SIG-M5 treated with dmso at 0.1 percent for 504 hours (cell line): Measurements from ENCODE around the gene KIAA0232.
"Not testable (repeated sequence)": the region's sequence is repeated elsewhere in the genome, so short reads cannot be mapped to it uniquely, and the experiment has no call there.

ENCODE experiments used
- DNase-seq: peaks from one replicate; lab custom pipeline; 2025; ENCODE audit not compliant: unreplicated experiment; lab: John Stamatoyannopoulos, UW

KIAA0232 gene

DNA sequence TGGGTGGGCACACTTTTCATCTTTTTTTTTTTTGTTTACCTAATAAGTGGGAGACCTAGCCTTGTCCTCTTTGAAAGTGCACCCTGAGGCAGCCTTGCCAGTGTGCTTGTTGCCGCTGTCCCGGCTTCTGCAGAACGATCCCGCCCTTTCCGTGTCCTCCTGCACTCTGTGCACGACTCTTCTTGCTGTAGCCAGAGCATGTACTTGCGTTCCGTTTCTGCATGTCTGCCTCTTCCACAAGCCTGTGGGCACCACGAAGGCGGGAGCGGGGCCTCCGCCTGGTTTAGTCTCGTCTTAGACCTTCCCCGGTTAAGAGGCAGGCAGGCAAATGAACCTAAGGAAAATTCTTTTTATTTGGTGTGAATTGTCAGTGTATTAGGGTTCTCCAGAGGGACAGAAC, 94.5 kb downstream of the KIAA0232 start:
- no peak for DNase-seq

GRCh38 chr4:6878451-6879059, 96.0 kb downstream of the KIAA0232 start:
- no peak for DNase-seq

- DNase-seq: no peak
These were observed 98.2 kb downstream of the KIAA0232 start for GRCh38 chr4:6880691-6881090.

- DNase-seq: no peak
These were observed 99.4 kb downstream of the KIAA0232 start for GRCh38 chr4:6881908-6882307.

DNA sequence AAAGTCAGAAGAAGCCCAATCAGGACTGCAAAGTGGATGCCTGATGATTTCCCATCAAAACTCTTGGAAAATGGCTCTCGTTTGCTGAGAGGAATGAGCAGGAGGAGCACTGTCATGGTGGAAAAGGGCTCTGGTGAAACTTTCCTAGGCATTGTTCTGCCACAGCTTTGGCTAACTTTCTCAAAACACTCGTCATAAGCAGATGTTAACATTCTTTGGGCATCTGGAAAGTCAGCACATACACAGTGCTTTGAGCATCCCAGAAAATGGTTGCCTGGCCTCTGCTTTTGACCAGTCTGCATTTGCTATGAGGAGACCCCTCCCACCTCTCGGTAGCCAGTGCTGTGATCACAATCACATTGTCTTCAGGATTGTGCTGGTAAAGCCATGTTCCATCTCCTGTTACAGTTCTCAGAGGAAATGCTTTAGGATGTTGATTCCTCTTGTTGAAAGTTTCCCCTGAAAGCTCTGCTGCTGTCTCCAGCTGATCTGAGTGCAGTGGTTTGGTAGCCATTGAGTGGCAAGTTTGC, 101.9 kb downstream of the KIAA0232 start:
- no peak for DNase-seq

- DNase-seq: peak; percentile 83
These were observed 103.5 kb downstream of the KIAA0232 start for GRCh38 chr4:6885953-6886557.

- DNase-seq: no peak
These were observed 104.4 kb downstream of the KIAA0232 start for GRCh38 chr4:6886886-6887285.

DNA sequence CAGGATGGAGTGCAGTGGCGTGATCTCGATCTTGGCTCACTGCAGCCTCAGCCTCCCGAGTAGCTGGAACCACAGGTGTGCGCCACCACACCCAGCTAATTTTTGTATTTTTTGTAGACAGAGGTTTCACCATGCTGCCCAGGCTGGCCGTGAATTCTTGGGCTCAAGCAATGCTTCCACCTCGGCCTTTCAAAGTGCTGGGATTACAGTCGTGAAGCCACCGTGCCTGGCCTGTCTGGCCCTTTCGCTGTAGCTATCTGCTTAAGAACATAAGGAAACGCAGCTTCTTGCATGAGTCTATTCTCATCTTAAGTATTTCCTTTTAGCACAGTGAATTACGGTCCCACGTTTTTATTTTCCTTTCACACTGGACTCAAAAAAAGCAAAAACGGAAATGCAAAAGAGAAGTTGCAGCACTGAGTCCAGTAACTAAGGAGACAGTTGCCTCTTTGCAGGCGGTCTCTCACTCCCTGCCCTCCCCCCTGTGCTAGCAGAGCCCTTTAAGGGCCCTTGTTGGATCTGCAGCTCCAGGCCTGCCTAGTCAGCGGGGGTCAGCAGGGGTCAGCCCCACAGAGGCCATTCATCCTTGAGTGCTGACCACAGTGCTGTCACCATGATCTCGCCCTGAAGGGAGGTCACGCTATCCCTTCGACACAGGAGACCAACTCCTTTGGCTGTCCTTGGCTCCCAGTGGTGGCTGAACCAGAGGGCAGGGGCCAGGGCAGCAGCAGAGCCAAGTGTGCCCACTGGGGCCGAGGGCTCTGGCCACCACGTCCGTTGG, 105.3 kb downstream of the KIAA0232 start:
- DNase-seq: peak; percentile 80

- no peak for DNase-seq
These were observed 106.1 kb downstream of the KIAA0232 start for GRCh38 chr4:6888506-6889071.

DNA sequence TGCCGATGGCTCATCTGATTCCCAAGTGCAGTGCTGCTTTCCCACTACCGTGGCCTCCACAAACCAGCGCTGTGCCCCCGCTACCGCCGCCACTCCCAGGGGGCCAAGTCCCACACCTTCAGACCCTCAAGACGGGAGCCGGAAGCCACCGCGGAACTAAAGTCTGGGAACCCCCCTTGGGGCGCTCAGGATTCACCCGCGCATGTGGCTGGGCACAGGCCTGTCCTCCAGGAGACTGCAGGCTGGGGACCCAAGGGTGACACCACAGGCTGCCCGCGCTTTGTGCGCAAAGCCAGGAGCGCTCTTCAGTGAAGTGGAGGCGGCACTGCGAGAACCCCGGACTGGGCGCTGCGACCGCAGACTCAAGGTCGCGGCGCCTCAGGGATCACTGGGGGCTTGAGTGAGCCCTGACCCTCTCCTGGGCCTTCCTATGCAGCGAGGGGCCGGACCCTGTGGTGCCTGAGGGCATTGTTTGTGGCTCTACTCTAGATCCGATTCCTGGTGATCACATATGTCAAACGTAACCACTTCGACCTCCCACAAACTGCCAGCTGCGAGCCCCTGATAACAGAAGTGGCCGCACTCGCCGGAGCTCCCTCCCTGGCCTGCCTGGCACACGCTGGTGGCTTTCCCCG, 106.7 kb downstream of the KIAA0232 start:
- no peak for DNase-seq

GRCh38 chr4:6889736-6890324, 107.3 kb downstream of the KIAA0232 start:
- no peak for DNase-seq

DNA sequence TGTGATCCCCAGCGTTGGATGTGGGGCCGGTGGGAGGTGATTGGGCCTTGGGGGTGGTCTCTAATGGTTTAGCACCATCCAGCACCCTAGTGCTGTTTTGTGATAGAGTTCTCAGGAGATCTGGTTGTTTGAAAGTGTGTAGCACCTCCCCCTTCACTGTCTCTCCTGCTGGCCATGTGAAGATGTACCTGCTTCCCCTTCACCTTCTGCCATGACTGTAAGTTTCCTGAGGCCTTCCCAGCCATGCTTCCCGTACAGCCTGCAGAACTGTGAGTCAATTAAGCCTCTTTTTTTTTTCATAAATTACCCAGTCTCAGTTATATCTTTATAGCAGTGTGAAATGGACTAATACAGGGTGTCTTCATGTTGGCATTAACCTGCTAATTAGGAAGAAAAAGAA, 107.8 kb downstream of the KIAA0232 start:
- no peak for DNase-seq

DNA sequence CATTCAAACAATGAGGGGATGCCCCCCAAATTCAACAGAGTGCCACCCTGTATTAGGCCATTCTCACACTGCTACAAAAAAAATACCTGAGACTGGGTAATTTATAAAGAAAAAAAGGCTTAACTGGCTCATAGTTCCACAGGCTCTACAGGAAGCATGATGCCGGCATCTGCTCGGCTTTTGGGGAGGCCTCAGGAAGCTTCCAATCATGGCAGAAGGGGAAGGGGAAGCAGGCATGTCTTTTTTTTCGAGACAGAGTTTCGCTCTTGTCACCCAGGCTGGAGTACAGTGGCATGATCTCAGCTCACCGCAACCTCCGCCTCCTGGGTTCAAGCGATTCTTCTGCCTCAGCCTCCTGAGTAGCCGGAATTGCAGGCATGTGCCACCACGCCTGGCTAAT, 108.4 kb downstream of the KIAA0232 start:
- DNase-seq: not testable (repeated sequence)

- peak; percentile 27 for DNase-seq
These were observed 109.1 kb downstream of the KIAA0232 start for GRCh38 chr4:6891436-6892170.

GRCh38 chr4:6892190-6892908, 109.8 kb downstream of the KIAA0232 start:
- DNase-seq: no peak

GRCh38 chr4:6892909-6893202, 110.3 kb downstream of the KIAA0232 start:
- no peak for DNase-seq

GRCh38 chr4:6893449-6894085, 111.0 kb downstream of the KIAA0232 start:
- DNase-seq: peak; percentile 42

GRCh38 chr4:6894086-6894478, 111.6 kb downstream of the KIAA0232 start:
- DNase-seq: no peak
